Stimulated activated CD4-positive, alpha-beta T cell treated with anti-CD3 and anti-CD28 coated beads, Interleukin-2, amount 100 ng/mL, for 4 hours (primary cell): ENCODE measurements around the gene PLCD3.

Experiments
- DNase-seq: peaks from one replicate; pipeline ENCODE4 v3.0.0-alpha.2; 2020; ENCODE audit warnings: low read depth

Gene PLCD3

DNA sequence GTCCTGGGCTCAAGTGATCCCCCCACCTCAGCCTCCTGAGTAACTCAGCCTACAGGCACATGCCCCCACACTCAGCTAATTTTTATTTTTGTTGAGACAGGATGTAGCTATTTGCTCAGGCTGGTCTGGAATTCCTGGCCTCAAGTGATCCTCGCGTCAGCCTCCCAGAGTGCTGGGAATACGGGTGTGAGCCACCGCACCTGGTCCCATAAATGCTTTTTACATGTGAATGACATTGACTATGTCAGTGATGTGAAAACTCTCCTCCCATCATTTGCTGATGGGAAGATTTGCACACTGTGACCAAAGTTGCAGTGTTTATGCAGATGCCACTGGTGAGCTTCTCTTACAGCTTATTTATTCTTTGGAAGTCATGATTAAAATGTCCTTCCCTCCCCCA, 15.0 kb downstream of the PLCD3 start:
- no peak for DNase-seq

DNA sequence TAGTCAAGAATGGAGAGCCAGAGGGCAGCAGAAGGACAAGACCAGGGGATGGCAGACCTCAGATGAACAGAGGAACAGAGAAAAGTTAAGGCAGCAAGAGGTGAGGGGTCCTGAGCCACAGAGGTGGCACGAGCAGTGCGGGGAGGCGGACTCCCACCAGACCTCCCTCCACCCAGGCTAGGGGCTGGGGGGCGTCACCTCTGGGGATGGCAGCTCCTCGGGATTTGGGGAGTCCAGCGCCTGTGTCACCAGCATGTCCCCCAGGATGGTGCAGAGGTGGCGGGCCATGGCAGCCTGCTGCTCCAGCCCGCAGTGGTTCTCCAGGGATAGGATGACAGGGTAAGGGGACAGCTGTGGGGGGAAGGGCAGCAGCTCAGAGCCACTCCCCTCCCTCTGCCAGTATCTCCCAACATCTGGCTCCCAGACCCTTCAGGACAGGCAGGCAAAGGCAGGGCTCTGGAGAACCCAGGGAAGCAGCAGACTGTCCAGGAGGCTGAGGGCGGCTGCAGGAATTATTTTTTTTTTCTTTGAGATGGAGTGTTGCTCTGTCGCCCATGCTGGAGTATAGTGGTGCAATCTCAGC, 15.8 kb downstream of the PLCD3 start:
- DNase-seq, result no peak

DNA sequence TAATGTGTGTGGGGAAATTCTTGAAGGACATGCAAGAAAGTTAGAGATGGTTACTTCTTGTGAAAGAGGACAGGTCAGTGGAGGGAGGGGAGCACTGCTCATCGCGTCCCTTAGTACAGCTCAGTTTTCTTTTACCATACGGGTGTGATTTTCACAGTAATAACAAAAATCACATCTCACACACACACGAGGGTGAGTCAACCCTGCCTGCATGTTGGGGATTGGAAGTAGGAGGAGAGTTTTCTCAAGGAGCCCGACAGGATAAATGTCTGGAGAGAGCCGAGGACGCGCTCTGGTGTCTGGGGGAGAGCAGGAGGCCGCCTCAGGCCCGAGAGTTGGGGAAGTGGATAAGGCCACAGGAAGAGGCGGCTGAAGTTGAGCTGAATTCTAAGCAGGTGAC, 16.4 kb downstream of the PLCD3 start:
- no peak for DNase-seq

DNA sequence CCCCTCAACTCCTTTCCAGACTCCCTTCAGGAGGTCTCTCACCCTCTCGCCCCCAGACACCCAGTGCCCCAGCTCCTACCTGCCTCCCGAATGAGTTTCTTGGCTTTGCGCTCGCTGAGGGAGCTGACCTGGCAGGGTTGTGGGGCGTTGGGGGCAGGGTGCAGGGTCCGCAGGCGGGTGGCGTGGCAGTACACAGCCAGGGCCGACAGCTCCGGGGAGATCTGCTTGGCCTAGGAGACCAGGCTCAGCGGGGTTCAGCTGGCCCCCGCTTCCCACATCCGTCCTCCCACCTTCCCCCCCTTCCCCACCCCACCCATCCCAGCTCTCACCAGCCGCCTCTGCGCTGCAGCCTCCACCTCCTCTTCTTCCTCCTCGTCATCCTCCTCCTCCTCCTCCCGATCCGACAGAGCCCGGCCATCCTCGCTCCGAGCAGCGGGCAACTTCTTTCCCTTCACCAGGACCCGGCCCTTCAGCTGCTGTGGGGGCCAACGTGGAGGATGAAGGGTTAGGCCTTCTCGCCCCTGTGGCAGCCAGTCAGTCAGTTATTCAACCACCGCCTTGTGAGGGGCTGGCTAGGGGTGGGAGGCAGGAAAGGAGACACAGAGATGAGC, 17.2 kb downstream of the PLCD3 start:
- DNase-seq, result no peak

DNA sequence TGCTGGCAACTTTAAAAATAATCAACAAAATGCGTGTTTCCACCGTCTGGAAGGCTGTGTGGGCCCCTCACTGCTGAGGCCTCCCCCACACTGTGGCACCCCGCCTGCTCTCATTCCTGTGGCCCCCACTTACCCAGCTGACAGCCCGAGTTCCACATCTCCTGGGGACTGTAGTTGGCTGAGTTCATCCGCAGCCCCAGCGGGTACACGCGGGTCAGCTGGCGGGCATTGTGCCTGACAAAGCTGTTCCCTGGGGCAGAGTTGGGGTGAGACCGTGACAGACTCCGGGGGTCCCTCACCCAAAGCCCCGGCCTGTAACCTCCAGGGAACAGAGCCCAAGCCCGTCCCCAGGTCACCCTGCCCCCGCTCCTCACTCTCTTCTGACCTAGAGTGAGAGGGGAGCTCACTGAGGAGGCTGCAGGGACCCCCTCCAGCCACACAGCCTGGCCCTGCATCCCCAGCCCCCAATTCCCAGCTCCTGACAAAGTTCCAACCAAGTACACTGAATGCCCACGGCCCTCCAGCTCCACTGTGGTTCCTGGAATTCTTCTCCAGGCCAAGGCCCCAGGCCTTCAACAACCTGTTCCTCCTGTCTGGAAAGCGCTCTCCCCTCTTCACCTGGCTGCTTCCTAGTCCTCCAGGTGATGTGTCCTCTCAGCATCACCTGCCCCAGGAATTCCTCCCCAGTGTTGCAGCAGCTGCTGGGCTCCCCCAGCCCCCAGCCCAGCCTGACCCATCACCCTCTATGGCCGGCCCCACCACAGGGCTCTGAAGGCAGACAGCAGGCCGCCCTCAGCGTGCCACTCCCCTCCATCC, 18.0 kb downstream of the PLCD3 start:
- DNase-seq, result no peak

DNA sequence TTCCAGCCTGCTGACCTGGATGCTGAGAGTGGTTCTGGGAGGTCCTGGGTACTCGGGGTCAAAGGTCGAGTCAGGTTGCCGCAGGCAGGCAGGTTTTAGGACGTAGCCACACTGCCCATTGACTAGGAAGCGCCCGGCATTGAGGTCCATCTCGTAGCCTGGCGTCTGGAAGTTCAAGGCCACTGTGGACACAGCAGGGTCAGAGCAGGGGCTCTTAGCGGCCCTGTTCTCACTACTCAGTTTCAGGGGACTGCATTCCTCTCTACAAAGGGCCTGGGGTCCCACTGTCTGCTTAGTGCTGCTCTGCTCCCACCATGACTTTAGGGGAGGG, 18.9 kb downstream of the PLCD3 start:
- DNase-seq, result no peak

DNA sequence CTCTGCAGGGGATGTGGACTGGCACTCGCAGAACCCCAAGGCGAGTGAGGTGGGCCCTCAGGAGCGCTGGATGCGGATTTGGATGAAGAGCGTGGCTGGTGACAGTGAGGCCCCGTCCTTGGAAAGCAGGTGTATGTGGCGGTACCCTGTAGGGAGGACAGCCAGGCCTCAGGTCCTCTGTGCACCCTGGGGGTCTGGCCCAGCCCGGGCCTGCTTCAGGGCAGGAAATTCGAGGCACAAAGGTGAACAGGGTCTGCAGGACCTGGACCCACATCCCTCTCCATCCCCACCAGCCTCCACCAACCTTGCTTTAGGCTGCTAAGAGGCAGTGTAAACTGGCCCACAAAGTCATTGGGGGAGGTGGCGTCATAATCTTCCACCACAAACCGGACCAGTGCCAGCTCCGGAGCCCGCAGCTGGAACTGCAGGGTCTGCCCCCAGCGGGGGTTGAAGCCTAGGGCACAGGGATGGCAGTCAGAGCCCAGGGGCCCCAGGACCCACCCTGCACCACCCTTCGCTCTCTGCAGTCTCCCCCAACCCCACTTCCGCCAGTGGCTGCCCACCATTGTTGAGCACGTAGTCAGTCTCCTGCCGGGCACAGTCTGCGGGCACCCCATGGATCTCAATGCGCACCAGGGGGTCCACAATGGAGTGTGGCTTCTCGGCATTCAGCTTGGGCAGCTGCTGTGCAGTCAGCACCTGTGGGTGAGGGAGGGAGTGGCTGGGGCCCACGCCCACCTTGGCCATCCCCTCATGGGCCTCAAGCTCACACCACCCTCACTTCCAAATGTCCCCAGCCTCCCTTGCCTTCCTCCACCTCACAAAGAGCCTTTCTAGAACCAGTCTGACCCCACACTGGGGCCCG, 19.5 kb downstream of the PLCD3 start:
- no peak for DNase-seq

DNA sequence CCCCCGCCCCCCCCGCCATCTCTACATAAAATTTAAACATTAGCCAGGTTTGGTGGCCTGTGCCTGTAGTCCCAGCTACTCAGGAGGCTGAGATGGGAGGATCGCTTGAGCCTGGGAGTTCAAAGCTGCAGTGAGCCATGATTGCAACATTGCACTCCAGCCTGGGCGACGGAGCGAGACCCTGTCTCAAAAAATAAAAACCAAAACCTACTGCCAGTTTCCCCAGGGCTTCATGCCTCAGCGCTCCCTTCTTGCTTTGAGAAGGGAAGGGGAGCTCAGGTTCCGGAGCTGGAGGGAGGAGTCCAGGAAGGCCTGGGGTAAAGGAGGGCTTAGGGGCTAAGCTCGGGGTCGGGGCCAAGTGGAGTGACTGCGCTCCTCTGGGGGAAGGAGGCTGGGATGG, 20.5 kb downstream of the PLCD3 start:
- no peak for DNase-seq

DNA sequence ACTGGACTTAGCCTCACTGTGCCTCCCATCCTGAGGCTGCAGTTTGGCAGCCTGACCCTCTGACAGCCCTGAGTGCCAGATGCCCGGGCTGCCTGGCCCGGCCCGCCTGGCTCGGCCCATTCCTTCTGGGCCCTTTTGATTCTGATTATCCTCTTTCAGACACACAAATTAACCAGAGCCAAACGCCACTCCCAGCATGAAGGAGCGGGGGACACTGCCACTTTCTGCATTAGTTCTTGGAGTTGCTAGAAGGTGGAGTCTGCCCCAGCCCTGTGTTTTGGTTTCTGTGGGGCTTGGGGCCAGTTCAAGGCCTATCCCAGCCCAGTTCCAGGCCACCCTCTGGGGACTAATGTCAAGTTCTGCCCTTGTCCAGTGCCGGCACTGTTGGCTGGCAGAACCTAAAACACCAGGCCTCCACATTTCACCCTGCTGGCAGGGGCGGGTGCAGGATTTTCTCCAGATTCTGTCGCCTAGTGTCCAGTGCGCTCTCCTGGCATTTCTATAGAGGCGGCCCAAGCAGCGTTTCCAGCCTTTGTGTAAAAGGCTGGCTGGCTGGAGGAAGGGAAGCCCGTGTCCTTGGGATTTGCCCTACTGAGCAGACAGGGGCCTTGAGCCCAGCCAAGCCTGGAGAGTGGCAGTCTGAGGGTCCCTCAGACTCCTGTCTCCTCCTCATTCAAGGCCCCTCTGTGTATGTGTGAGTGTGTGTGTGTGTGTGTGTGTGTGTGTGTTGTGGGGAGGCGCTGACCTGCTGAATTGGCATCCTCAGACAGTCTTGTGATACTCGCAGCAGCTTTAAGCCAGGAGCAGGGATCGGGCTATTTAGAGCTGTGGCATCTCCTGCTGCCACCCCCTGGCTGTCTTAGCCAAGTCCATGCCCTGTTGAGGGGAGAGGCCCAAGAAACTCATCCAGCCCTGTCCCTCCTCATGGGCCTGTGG, 21.4 kb downstream of the PLCD3 start:
- DNase-seq, result no peak

DNA sequence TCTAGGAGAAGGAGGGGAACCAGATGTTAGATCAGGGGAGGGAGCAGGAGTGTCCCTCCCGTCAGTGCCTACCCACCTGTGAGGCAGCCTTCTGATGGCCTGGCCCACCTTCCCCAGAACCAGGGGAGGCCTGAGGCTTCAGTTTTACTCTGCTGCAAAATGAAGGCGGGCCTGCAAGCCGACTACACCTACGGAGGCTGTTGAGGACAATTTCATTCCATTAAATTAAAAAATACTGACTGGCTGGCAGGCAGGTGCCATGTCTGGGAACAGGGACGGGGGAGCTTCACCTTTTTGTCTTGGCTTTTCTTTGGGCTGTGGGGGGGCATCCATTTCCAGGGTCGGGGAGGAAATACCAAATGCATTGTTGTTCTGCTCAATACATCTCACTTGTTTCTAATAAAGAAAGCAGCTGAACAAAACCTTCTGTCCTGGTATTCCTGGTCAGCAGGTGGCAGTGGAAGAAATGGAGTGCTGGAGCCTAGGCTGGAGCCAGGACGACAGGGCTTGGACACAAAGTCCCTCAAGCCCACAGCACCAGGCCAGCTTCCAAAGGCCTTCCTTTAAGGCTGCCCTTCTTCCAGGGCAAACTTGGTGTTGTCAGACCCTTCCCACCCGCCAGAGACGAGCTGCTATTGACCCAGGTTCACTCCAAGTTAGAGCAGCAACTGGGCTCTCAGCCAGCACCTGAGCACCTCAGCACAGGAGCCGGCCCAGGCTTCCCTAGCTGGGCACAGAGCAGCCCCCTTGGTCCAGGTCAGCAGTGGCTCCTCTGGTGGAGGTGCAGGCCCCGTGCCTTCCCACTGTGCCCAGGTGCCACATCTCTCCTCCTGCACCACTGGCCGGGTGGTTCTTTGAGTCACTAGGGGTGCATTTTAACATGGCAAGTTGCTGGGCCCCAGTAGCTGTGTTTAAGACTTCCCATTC, 23.5 kb downstream of the PLCD3 start:
- no peak for DNase-seq

DNA sequence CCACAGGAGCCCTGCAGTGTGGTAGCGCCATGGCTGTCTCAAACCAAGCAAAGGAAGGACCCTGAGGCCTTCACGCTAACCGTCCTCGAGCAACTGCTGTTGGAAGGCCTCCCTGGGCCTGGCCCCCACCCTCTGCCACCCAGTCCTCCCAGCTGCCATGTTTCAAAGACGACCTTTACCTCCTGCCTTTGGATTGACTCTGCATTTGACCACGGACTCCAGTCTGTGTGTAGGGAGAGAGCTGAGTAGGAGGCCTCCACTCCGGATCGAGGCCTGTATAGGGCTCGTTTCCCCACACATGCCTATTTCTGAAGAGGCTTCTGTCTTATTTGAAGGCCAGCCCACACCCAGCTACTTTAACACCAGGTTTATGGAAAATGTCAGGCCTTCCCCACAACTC, 24.3 kb downstream of the PLCD3 start:
- no peak for DNase-seq

DNA sequence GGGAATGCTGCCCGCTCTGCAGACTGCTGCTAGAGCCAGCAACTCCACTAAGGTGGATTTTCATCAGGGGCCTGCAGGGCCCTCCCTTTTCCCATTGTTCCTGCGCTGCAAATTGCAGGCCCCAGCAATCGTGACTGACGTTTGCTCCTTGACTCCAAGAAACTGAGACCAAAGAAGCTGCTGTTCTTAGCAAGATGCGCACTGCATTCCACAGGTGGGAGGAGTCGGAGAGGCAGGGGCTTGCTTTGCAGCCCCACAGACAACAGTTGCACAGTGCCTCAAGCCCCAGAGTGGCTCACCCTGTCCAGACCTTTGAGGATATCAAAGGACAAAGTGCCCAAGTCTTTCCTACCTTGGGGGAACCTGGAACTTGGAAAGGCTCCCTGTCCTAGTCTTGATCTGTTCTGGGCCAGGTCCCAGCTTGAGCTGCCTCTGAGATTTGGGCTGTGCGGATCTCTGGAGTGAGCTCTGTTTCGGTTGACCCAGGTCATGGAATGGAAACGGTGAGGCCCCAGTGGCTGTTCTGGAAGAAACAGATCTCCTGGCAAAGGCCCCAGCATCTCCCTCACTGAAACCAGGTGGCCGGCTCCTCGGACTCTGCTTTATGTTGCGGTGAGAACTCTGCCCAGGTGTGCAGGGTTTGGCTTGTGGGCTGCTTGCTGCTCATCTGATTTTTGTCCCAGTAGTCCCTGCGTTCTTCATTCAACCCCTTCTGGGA, 24.9 kb downstream of the PLCD3 start:
- DNase-seq, result no peak

DNA sequence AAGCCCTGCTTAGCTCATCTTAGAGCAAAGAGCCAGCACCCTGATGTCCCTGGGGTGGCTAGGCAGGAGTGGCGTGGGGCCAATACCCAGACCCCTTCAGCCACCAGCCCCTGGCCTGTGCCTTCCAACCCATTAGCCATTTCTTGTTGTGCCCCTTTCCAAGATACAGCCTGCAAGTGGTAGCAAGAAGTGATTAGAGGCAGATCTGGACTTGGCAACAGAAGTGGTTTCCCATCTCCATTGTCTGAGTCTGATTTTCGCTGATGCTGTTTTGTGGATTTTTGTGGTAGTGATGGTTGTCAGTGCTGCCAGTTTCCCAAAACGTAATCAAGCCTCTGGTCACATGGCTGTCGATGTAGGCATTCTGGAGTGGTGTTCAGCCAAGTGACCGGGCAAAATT, 25.7 kb downstream of the PLCD3 start:
- DNase-seq, result no peak

DNA sequence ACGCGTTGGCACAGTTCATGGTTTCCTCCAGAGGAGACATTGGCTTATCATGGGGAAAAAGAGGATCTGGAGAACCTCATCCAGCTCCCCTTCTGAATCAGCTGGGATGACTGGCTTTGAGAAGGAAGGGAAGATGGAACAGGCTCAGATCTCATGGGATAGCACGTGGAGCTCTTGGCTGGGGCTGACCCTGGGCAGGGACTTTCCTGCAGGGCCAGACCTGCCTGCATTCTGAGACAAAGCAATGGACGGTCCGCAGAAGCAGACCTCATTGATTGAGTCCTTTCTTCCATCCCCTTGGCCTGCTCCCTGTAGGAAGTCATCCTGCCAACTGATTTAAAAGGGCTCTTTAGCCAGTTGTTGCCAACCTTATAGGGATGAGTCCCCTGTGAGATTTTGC, 26.2 kb downstream of the PLCD3 start:
- DNase-seq, result no peak

DNA sequence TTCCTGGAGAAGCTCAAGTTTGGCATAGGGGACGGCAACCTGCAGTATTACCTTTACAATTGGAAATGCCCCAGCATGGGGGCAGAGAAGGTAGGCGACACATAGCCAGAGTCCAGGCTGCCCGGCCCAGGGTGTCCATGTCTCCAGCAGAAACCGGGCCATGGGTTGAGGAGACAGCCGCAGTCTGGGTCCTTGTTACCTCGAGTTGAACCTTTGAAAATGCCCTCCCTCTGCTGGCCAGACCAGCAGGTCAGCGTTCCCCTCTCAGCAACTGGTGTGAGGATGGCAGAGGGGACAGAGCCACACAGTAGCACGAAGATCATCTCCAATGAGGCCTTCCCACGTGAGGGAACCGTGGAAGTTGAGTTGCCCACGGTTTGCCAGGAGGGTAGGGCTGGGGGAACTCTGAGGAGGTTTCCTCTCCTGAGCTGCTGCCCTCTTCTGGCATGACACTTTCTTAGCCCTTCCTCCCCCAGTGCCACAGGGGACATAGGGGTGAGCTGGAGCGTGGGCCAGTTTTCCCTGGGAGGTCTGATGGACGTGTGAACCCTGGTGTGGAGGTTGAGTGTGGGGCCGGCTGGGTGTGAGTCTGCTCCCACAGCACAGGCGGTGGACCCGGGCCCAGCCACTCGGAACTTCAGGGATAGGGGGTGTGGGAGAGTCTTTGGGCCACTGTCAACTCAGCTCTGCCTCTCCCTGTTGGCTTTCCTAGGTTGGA, 27.2 kb downstream of the PLCD3 start:
- DNase-seq, result no peak

DNA sequence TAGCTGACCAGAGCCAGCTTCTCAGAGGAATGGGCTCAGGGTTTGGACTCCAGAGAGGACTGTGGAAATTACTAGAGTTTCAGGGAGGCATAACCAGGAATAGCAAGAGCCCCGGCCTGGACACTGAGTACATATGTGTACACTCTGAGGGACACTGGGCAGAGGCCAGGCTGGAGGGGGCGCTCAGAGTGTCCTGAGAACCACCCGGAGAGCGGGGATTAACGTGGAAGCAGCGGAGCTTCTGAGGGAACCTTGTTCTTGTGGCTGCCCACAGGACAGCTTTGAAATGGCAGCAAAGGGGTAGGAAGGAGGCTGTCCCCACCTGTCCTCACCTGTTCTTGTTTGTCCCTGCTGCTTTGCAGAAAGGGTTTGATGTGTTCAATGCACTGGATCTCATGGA, 27.8 kb downstream of the PLCD3 start:
- no peak for DNase-seq

DNA sequence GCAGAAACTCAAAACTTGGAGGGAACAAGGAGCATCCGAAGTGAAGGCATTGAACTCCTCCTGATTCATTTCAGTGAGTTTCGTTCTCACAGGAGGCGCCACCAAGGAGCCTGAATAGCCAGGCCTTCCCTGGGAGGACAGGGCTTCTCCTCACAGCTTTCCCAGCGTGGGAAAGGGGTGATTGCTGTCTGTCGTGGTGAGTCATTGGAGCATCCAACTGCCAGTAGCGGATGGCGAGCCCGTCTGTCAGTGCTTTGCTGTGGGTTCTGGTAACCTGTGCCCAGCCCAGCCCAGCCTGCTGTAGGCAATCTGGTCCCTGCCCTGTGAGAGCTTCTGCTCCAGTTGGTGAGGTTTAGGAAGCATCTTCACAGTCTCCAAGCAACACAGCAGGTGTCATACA, 28.3 kb downstream of the PLCD3 start:
- DNase-seq, result no peak

DNA sequence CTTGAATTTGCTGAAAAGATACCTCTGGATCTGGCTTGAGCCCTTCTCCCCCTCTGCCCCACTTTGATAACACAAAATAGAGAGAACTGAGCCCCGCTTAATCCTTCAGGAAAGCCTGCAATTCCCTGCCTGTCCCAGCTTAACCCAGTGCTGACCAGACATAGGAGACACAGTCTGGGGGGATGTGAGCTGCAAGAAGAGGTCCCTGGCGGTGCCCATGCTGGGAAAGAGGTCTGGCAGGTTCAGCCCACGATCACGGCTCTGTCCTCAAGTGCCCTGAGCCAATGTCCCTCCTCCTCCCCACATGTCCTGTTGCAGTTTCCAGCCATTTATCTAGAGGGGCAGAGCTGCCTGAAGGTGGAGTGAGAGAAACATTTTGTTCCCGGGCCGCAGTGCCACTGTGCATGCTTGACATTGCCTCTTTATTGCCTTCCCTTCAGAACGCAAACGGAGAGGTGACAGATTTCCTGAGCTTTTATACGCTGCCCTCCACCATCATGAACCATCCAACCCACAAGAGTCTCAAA, 29.0 kb downstream of the PLCD3 start:
- DNase-seq, result no peak

DNA sequence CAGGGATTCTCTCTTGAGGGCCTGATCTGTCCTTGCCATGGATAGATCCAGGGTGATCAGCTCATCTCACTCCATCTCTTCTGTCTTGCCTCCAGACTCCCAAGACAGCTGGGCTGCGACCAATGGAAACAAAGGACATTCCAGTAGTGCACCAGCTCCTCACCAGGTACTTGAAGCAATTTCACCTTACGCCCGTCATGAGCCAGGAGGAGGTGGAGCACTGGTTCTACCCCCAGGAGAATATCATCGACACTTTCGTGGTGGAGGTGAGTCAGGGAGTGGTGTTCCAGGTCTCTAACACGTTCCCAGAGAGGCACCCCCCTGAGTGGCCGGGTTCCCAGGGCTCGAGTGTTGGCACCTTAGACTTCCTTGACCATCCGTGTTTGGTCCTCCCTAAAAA, 29.5 kb downstream of the PLCD3 start:
- no peak for DNase-seq
